ENCODE results near the gene PAK5.

DNA sequence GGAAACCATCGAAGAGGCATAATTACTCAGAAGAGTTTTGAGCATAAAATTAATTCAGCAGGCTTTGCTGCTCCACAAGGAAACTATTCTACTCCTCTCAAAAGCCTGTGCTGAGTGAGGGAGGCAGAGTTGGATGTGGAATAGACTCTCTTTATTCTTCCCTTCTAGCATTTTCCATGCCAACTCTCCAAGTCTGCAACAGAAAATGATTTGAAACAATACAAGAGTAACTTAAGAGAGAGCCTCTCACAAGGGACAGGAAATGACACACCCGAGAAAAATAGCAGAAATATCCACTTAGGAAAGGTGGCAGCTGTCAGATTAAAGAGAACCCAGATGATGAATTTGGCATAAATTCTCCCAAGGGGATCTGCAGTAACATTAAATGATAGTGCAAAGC lies 350.8 kb downstream of the PAK5 start:
- TF ChIP-seq, protein P1, sequence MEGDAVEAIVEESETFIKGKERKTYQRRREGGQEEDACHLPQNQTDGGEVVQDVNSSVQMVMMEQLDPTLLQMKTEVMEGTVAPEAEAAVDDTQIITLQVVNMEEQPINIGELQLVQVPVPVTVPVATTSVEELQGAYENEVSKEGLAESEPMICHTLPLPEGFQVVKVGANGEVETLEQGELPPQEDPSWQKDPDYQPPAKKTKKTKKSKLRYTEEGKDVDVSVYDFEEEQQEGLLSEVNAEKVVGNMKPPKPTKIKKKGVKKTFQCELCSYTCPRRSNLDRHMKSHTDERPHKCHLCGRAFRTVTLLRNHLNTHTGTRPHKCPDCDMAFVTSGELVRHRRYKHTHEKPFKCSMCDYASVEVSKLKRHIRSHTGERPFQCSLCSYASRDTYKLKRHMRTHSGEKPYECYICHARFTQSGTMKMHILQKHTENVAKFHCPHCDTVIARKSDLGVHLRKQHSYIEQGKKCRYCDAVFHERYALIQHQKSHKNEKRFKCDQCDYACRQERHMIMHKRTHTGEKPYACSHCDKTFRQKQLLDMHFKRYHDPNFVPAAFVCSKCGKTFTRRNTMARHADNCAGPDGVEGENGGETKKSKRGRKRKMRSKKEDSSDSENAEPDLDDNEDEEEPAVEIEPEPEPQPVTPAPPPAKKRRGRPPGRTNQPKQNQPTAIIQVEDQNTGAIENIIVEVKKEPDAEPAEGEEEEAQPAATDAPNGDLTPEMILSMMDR (IDR thresholded peaks at IDR 0.05; ENCODE audit: insufficient read depth, low read depth, low read length), result no peak
- no peak for TF ChIP-seq EZH2 (IDR thresholded peaks at IDR 0.05; ENCODE audit: insufficient read depth, low read length)
